ENCODE measurements around the gene PLA2G2C. TPM values are rescaled to one million over a fixed set of nuclear protein-coding genes. Genes with fewer than 3 reads are reported as not detected.
A peak's percentile ranks its signal among the peaks of the same experiment; 100 is the strongest.

PLA2G2C gene
- total RNA-seq, 1 donor from 2014 or later, result 0.28 TPM

GRCh38 chr1:20168564-20169491 lies 17.5 kb downstream of the PLA2G2C start:
- intact Hi-C loops (cut with micrococcal nuclease), result no loop called here
- H3K36me3 Mint-ChIP-seq (ENCODE audit: low read depth), result no peaks in the 10 kb centered on the region

GRCh38 chr1:20167126-20167525 lies 19.2 kb downstream of the PLA2G2C start:
- Mint-ChIP-seq H3K4me3 (no peak overlapping the region), H3K36me3 (ENCODE audit: low read depth) (no peaks in the 10 kb centered on the region), H3K27ac (no peak overlapping the region), H3K4me1 (peaks cover 13% of the 10 kb centered on the region), H3K27me3 (peaks cover 8% of the 10 kb centered on the region), H3K9me3 (peaks cover 5% of the 10 kb centered on the region)
- intact Hi-C loops (cut with micrococcal nuclease), result no loop called here
- no peak for DNase-seq

More at GRCh38 chr1:20168564-20169491, 17.5 kb downstream of the PLA2G2C start:
- Mint-ChIP-seq H3K4me3 (no peak overlapping the region), H3K4me1 (peaks cover 17% of the 10 kb centered on the region), H3K27ac (no peak overlapping the region), H3K27me3 (peaks cover 8% of the 10 kb centered on the region), H3K9me3 (no peaks in the 10 kb centered on the region)
- DNase-seq, result no peak

DNA sequence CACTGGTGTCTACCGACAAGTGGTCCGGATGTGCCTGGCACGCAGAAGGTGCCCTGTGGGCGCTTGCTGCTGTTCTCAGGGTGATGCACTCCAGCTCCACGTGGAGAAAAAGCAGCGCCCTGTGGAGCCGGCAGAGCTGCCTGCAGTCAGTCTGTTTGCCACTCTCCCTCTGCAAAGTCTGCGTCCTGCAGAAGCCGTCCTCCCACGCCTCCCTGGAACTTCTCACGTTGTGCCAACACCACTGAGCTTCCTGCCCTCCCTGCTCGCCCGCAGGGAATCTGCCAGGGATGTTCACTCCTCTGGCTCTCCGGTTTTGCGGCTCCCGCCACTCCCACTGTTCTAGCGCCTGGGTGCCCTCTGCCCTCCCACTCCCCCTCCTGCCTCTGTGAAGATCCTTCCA lies 20.3 kb downstream of the PLA2G2C start:
- H3K36me3 Mint-ChIP-seq (ENCODE audit: low read depth), result peaks cover 3% of the 10 kb centered on the region
- peaks cover 6% of the 10 kb centered on the region for H3K4me1 Mint-ChIP-seq
- intact Hi-C loops (cut with micrococcal nuclease), result no loop called here
- H3K27me3 Mint-ChIP-seq, result peaks cover 8% of the 10 kb centered on the region
- H3K9me3 Mint-ChIP-seq, result peaks cover 7% of the 10 kb centered on the region
- no peak overlapping the region for H3K4me3 Mint-ChIP-seq
- DNase-seq, result no peak
- no peak overlapping the region for H3K27ac Mint-ChIP-seq

DNA sequence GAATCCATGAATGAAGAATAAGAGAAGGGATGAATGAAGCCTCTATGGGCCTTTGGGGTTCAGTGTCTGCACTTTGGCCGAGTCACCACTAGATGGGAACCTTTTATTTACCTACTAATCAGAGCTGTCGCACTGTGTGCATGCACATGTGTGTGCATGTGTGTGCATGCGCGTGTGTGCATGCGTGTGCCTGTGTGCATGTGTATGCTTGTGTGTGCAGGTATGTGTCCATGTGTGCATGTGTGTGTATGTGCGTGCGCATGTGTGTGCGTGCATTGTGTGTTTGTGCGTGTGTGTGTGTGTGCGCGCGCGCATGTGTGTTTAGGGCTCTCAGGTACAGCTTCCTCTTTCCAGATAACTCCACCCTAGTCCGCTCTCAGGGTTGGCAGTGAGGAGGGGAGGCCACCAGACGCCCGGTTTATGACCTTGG lies 20.8 kb downstream of the PLA2G2C start:
- peak; percentile 78 for DNase-seq
- Mint-ChIP-seq H3K4me1 (peaks cover 6% of the 10 kb centered on the region), H3K27me3 (peaks cover 8% of the 10 kb centered on the region), H3K4me3 (no peak overlapping the region), H3K27ac (no peak overlapping the region), H3K9me3 (peaks cover 7% of the 10 kb centered on the region), H3K36me3 (ENCODE audit: low read depth) (peaks cover 3% of the 10 kb centered on the region)
- intact Hi-C loops (cut with micrococcal nuclease), result loop anchor here (1.0 kb wide), 1 partner anchor 30 kb away; no protein-coding TSS in a partner anchor

- peaks cover 6% of the 10 kb centered on the region for H3K4me1 Mint-ChIP-seq
Observed at GRCh38 chr1:20164694-20165202, 21.6 kb downstream of the PLA2G2C start.

GRCh38 chr1:20160034-20160433 lies 26.3 kb downstream of the PLA2G2C start:
- peaks cover under 1% of the 10 kb centered on the region for H3K4me1 Mint-ChIP-seq
- no peak overlapping the region for H3K27ac Mint-ChIP-seq
- no peak for DNase-seq
- intact Hi-C loops (cut with micrococcal nuclease), result no loop called here
- H3K27me3 Mint-ChIP-seq, result peaks cover 2% of the 10 kb centered on the region
- peaks cover 10% of the 10 kb centered on the region for H3K9me3 Mint-ChIP-seq
- peaks cover 3% of the 10 kb centered on the region for H3K36me3 Mint-ChIP-seq (ENCODE audit: low read depth)
- no peak overlapping the region for H3K4me3 Mint-ChIP-seq

More at GRCh38 chr1:20164694-20165202, 21.6 kb downstream of the PLA2G2C start:
- no peak for DNase-seq
- H3K27ac Mint-ChIP-seq, result no peak overlapping the region
- intact Hi-C loops (cut with micrococcal nuclease), result loop anchor here (1.0 kb wide), 1 partner anchor 31 kb away; no protein-coding TSS in a partner anchor
- no peak overlapping the region for H3K4me3 Mint-ChIP-seq
- H3K36me3 Mint-ChIP-seq (ENCODE audit: low read depth), result peaks cover 3% of the 10 kb centered on the region
- peaks cover 10% of the 10 kb centered on the region for H3K9me3 Mint-ChIP-seq
- H3K27me3 Mint-ChIP-seq, result peaks cover 8% of the 10 kb centered on the region

GRCh38 chr1:20158358-20159070 lies 27.8 kb downstream of the PLA2G2C start:
- H3K9me3 Mint-ChIP-seq, result peaks cover 10% of the 10 kb centered on the region
- peaks cover 3% of the 10 kb centered on the region for H3K36me3 Mint-ChIP-seq (ENCODE audit: low read depth)
- no peak for DNase-seq
- intact Hi-C loops (cut with micrococcal nuclease), result no loop called here
- H3K4me1 Mint-ChIP-seq, result peaks cover 12% of the 10 kb centered on the region
- no peak overlapping the region for H3K4me3 Mint-ChIP-seq
- H3K27ac Mint-ChIP-seq, result no peak overlapping the region
- no peaks in the 10 kb centered on the region for H3K27me3 Mint-ChIP-seq

DNA sequence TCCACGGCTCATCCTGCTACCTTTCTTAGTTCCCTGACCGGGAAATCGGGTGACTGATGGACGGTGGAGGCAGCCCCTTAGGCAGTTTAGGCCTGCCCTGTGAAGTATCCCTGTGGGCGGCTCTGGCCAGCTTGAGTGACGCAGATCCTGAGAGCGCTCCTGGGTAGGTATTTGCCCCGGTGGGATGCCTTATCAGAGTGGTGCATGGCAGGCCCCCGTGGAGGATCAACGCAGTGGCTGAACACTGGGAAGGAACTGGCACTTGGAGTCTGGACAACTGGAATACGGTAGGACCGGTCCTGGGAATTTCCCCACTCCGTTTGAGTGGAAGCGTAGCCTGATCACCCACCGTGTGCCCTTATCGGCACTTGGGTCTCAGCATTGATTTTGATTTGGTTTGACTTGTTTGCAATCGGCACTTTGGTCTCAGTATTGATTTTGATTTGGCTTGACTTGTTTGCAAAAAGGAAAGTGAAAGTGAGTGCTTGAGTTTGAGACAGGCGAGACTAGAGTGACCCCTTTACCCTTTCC lies 32.0 kb downstream of the PLA2G2C start:
- peak overlapping the region; percentile 57 for H3K4me3 Mint-ChIP-seq
- H3K9me3 Mint-ChIP-seq, result no peaks in the 10 kb centered on the region
- no peaks in the 10 kb centered on the region for H3K27me3 Mint-ChIP-seq
- intact Hi-C loops (cut with micrococcal nuclease), result no loop called here
- peak overlapping the region; percentile 63 for H3K27ac Mint-ChIP-seq
- H3K36me3 Mint-ChIP-seq (ENCODE audit: low read depth), result no peaks in the 10 kb centered on the region
- H3K4me1 Mint-ChIP-seq, result peaks cover 16% of the 10 kb centered on the region
- DNase-seq, result no peak

DNA sequence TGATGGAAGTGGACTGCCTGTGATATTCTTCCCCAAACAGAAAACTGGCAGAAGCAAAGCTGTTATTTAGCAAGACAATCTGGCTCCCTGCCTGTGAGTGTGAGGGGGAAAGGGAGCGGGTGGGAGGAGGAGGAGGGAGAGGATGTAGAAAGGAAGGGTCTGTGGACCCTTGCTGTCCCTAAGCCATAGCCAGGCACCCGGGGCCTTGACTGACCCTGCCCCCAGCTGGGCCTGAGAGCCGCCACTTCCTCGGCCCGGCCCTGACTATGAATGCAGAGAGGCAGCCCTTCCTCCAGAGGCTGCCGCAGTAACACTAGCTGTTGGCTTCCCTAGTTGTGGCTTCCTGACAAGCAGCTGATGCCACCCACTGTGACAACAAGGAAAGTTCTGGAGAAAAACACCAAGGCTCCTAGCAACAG lies 33.3 kb downstream of the PLA2G2C start:
- no peaks in the 10 kb centered on the region for H3K27me3 Mint-ChIP-seq
- DNase-seq, result no peak
- intact Hi-C loops (cut with micrococcal nuclease), result loop anchor here (1.0 to 2.0 kb wide), 5 partner anchors 34 to 235 kb away; partner anchors contain the start of genes PLA2G2C and UBXN10
- H3K4me3 Mint-ChIP-seq, result no peak overlapping the region
- H3K9me3 Mint-ChIP-seq, result no peaks in the 10 kb centered on the region
- H3K27ac Mint-ChIP-seq, result no peak overlapping the region
- H3K36me3 Mint-ChIP-seq (ENCODE audit: low read depth), result no peaks in the 10 kb centered on the region
- peaks cover 16% of the 10 kb centered on the region for H3K4me1 Mint-ChIP-seq

DNA sequence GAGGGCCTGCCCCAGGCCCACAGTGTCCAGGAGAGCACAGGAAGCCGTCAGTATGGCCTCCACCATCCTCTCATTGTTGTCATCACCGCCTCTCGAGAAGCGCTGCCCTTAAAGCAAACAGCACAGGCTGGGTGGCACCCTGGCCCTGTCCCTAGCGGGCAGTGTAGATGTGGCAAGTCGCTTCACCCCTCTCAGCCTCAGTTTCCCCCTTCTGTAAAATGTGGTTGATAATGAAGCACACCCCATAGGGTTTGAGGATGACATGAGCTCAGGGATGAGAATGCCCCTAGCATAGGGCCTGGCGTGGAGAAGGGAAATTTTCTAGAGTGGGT lies 33.8 kb downstream of the PLA2G2C start:
- no peaks in the 10 kb centered on the region for H3K9me3 Mint-ChIP-seq
- peaks cover 16% of the 10 kb centered on the region for H3K4me1 Mint-ChIP-seq
- DNase-seq, result no peak
- no peaks in the 10 kb centered on the region for H3K27me3 Mint-ChIP-seq
- peak overlapping the region; percentile 85 for H3K4me3 Mint-ChIP-seq
- no peak overlapping the region for H3K27ac Mint-ChIP-seq
- intact Hi-C loops (cut with micrococcal nuclease), result loop anchor here (1.0 to 2.0 kb wide), 5 partner anchors 34 to 234 kb away; partner anchors contain the start of genes PLA2G2C and UBXN10
- no peaks in the 10 kb centered on the region for H3K36me3 Mint-ChIP-seq (ENCODE audit: low read depth)

DNA sequence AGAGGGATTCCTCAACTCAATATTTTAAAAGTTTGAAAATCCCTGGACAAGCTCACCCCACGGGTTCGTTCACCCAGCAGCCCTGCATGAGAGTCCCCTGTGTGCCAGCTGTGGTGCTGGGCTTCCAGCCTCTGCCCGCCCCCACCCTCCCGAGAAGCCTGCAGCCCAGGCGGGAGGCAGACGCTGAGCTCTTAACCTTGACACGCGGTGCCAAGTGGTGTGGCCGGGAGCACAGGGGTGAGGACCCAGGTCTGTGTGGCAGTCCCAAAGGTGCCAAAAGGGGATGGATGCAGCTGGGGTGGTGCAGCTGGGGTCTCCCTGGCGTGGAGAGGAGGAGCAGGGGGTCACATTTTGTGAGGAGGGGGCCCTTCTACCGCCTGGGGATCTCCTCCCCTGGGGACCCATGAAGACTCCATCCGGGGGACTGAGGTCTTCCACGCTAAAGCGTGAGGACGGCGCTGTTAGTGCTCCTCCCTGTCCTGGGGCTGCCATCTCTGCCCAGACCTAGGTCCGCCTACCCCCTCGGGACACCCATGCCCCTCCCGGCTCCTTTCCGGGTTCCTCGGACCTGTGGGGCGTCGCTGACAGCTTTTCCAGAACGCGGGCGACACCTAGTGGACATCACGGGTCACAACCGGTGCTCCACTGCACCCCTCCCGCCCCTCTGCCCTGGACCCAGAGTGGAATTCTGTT lies 34.3 kb downstream of the PLA2G2C start:
- intact Hi-C loops (cut with micrococcal nuclease), result loop anchor here (1.0 to 2.0 kb wide), 5 partner anchors 35 to 234 kb away; partner anchors contain the start of genes PLA2G2C and UBXN10
- Mint-ChIP-seq H3K4me1 (peaks cover 16% of the 10 kb centered on the region), H3K36me3 (ENCODE audit: low read depth) (no peaks in the 10 kb centered on the region), H3K9me3 (no peaks in the 10 kb centered on the region), H3K4me3 (peak overlapping the region; percentile 85), H3K27me3 (no peaks in the 10 kb centered on the region), H3K27ac (peak overlapping the region; percentile 73)
- DNase-seq, result peak; percentile 94

- Mint-ChIP-seq H3K4me1 (peaks cover 16% of the 10 kb centered on the region), H3K27ac (no peak overlapping the region), H3K4me3 (no peak overlapping the region), H3K36me3 (ENCODE audit: low read depth) (no peaks in the 10 kb centered on the region), H3K9me3 (no peaks in the 10 kb centered on the region), H3K27me3 (no peaks in the 10 kb centered on the region)
- intact Hi-C loops (cut with micrococcal nuclease), result no loop called here
- DNase-seq, result no peak
Observed at GRCh38 chr1:20150969-20151368, 35.3 kb downstream of the PLA2G2C start.

DNA sequence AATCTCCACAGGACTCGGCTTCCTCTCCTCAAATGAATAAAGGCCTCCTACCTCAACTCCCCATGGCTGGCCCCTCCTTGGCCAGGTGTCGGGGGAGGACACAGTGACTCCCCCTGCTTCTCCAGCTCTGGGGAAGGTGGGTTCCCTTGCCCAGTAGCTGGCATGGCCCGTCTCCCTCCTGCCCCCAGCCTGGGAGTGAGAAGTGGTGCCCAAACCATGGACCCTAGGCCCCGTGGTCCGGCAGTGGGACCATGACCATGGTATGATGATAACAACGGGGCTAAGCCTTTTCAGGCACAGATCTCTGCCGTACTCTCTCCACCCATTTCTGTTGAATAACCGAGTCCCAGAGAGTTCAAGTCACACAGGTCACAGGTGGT lies 36.0 kb downstream of the PLA2G2C start:
- intact Hi-C loops (cut with micrococcal nuclease), result no loop called here
- no peaks in the 10 kb centered on the region for H3K36me3 Mint-ChIP-seq (ENCODE audit: low read depth)
- no peak overlapping the region for H3K4me3 Mint-ChIP-seq
- no peaks in the 10 kb centered on the region for H3K27me3 Mint-ChIP-seq
- H3K4me1 Mint-ChIP-seq, result peaks cover 16% of the 10 kb centered on the region
- no peak overlapping the region for H3K27ac Mint-ChIP-seq
- H3K9me3 Mint-ChIP-seq, result no peaks in the 10 kb centered on the region
- no peak for DNase-seq
